22Rv1 (cell line): ENCODE measurements around the gene PRKAR1B.

ENCODE experiments used
- H3K27ac ChIP-seq: fragments of 450-650 bp; 2 replicates; pipeline ENCODE4 v1.5.1; 2017
- CTCF ChIP-seq: fragments of 450-650 bp; IDR thresholded peaks from 2 replicates; pipeline ENCODE4 v1.5.1; 2017; ENCODE audit warnings: mild to moderate bottlenecking
- ZFX ChIP-seq: fragments of 450-650 bp; IDR thresholded peaks from 2 replicates; pipeline ENCODE4 v1.6.1; 2017; ENCODE audit warnings: antibody characterized with exemption, borderline replicate concordance

PRKAR1B gene

GRCh38 chr7:637826-638225 lies 89.3 kb downstream of the PRKAR1B start:
- no peak overlapping the region for H3K27ac ChIP-seq
- no peak for TF ChIP-seq ZFX
- no peak for TF ChIP-seq CTCF

DNA sequence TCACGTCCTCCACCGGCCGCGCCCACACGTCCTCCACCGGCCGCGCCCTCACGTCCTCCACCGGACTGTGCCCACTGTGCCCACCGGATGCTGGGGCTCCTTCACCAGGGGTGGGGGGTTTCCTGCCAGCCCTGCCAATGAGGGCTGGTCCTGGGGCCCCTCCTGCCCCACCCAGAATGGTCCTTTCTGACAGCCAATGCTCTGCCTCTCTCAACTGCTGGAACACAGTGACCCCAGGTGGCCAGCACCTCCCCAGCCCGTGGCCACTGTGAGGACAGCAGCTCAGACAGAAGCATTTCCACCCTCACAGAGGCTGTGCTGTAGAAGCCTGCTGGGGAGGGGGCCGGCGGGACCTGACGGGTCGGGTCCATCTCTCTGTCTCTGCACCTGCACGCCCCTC lies 90.7 kb downstream of the PRKAR1B start:
- TF ChIP-seq CTCF (peak; percentile 23; the same call in 1 of the 2 replicates), ZFX (no peak)
- no peak overlapping the region for H3K27ac ChIP-seq

DNA sequence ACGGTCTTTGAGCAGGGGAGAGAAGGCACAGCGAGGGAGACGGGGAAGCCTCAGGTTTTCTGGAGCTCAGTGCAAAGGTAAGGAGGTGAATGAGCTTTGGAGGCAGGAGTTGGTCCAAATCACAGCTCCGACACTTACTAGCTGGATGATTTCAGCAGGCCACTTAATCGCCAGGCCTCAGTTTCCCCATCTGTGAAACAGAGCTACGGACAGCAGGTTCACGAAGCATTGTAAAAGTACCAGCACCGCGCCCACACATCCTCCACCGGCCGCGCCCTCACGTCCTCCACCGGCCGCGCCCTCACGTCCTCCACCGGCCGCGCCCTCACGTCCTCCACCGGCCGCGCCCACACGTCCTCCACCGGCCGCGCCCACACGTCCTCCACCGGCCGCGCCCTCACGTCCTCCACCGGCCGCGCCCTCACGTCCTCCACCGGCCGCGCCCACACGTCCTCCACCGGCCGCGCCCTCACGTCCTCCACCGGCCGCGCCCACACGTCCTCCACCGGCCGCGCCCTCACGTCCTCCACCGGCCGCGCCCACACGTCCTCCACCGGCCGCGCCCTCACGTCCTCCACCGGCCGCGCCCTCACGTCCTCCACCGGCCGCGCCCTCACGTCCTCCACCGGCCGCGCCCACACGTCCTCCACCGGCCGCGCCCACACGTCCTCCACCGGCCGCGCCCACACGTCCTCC lies 91.2 kb downstream of the PRKAR1B start:
- peak overlapping the region; percentile 44; the same call in 1 of the 2 replicates for H3K27ac ChIP-seq

DNA sequence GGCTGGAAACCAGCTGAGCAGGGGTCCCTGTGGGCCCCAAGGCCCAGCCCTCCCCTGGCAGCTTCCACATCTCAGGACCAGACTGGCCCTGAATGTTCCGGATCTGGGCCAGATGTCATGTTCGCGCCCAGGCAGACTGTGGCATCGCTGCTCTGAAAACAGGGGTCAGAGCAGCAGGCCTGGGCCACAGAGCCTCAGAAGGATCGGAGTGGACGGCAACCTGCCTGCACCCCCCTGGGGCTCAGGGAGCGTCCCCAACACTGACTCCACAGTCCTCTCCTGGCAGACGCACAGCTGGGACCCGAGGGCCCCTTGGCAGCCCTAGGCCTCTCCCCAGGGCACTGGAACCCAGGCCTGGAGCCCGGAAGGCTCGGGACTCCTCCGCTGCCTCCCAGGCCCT lies 91.9 kb downstream of the PRKAR1B start:
- H3K27ac ChIP-seq = peak overlapping the region; percentile 44; the same call in 1 of the 2 replicates
- no peak for TF ChIP-seq CTCF
- TF ChIP-seq ZFX = no peak

DNA sequence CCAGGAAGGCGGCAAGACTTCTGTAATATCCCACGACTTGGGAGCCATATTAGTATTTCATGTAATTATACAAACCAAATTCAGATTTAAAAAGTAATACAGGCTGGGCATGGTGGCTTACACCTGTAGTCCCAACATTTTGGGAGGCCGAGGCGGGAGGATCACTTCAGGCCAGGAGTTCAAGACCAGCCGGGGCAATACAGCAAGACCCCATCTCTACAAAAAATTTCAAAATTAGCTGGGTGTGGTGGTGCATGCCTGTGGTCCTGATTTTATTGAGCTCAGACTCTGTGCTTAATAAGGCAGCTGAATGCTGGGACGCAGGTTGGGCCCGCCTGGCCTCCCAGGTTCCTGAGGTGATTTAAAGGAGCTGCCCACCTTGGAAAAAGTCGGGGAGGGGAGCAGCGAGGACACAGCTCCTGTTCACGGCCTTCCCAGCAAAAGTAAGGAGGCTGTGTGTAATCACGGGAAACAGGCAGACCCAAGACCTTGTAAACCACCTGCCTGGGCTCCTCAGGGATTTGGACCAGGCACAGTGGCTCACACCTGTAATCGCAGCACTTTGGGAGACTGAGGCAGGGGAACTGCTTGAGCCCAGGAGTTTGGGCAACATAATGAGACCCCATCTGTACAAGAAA lies 93.6 kb downstream of the PRKAR1B start:
- no peak overlapping the region for H3K27ac ChIP-seq
- TF ChIP-seq ZFX = no peak
- TF ChIP-seq CTCF = no peak

DNA sequence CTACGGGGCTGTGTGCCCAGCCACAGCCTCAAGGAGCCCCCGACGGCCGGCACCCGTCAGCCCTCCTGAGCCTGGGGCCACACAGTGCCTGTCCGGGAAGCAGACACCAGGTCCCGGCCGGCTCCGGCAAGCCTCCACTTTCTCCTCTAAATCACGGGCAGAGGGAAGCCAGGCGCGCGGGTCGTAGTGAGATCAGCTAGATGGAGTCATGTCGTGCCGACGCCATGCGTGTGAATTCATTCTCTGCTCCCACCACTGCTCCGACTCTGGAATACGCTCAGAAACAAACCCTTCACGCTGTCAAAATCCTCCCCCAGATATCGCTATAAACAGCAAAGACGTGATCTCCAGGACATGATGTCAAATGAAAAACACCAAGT lies 94.3 kb downstream of the PRKAR1B start:
- no peak for TF ChIP-seq CTCF
- H3K27ac ChIP-seq = no peak overlapping the region

- no peak overlapping the region for H3K27ac ChIP-seq
- TF ChIP-seq ZFX (no peak), CTCF (no peak)
Observed at GRCh38 chr7:631964-632830, 94.9 kb downstream of the PRKAR1B start.
